Measurements from ENCODE around the gene ZNF691.

ZNF691 gene

GRCh38 chr1:42845866-42846256, 552 bp upstream of the ZNF691 start:
- Histone ChIP-seq H3K27ac (no peak overlapping the region), H2AFZ (ENCODE audit: low read depth) (peak overlapping the region; percentile 74), H3K79me2 (ENCODE audit: insufficient read depth, low read depth) (peaks cover 8% of the 10 kb centered on the region; the same call in 1 of the 2 replicates), H3K4me3 (IDR thresholded peaks at IDR 0.05; ENCODE audit: insufficient read depth, low read depth, low read length) (no peak overlapping the region), H3K4me1 (ENCODE audit: low read depth, poor library complexity, severe bottlenecking) (peaks cover 13% of the 10 kb centered on the region), H3K27me3 (ENCODE audit: insufficient read depth, low read depth) (no peaks in the 10 kb centered on the region), H3K4me2 (peak overlapping the region; percentile 52), H3K36me3 (ENCODE audit: insufficient read depth) (no peaks in the 10 kb centered on the region), H3K9ac (no peak overlapping the region), H4K20me1 (ENCODE audit: insufficient read depth) (no peaks in the 10 kb centered on the region)
- no peak for TF ChIP-seq CTCF (conservative IDR thresholded peaks at IDR 0.05; ENCODE audit: low read depth, low read length)

- Histone ChIP-seq H2AFZ (ENCODE audit: low read depth) (peak overlapping the region; percentile 74), H3K27ac (no peak overlapping the region), H3K36me3 (ENCODE audit: insufficient read depth) (no peaks in the 10 kb centered on the region)
These were observed 740 bp downstream of the ZNF691 start for GRCh38 chr1:42847111-42847595.

GRCh38 chr1:42847721-42848460, 1.5 kb downstream of the ZNF691 start:
- Histone ChIP-seq H3K36me3 (ENCODE audit: insufficient read depth) (no peaks in the 10 kb centered on the region), H3K4me2 (peak overlapping the region; percentile 71; the same call in 1 of the 2 replicates), H2AFZ (ENCODE audit: low read depth) (no peak overlapping the region), H3K79me2 (ENCODE audit: insufficient read depth, low read depth) (peaks cover 8% of the 10 kb centered on the region; the same call in 1 of the 2 replicates), H3K4me1 (ENCODE audit: low read depth, poor library complexity, severe bottlenecking) (peaks cover 13% of the 10 kb centered on the region), H3K4me3 (IDR thresholded peaks at IDR 0.05; ENCODE audit: insufficient read depth, low read depth, low read length) (no peak overlapping the region), H3K27me3 (ENCODE audit: insufficient read depth, low read depth) (no peaks in the 10 kb centered on the region), H3K27ac (no peak overlapping the region), H4K20me1 (ENCODE audit: insufficient read depth) (no peaks in the 10 kb centered on the region), H3K9ac (no peak overlapping the region)
- no peak for TF ChIP-seq CTCF (conservative IDR thresholded peaks at IDR 0.05; ENCODE audit: low read depth, low read length)

More at GRCh38 chr1:42847111-42847595, 740 bp downstream of the ZNF691 start:
- no peak for TF ChIP-seq CTCF (conservative IDR thresholded peaks at IDR 0.05; ENCODE audit: low read depth, low read length)
- H3K4me3 ChIP-seq (IDR thresholded peaks at IDR 0.05; ENCODE audit: insufficient read depth, low read depth, low read length) = peak overlapping the region; percentile 50
- H4K20me1 ChIP-seq (ENCODE audit: insufficient read depth) = no peaks in the 10 kb centered on the region
- H3K4me1 ChIP-seq (ENCODE audit: low read depth, poor library complexity, severe bottlenecking) = peaks cover 13% of the 10 kb centered on the region
- peaks cover 8% of the 10 kb centered on the region; the same call in 1 of the 2 replicates for H3K79me2 ChIP-seq (ENCODE audit: insufficient read depth, low read depth)
- H3K27me3 ChIP-seq (ENCODE audit: insufficient read depth, low read depth) = no peaks in the 10 kb centered on the region
- peak overlapping the region; percentile 58; the same call in 1 of the 2 replicates for H3K9ac ChIP-seq
- H3K4me2 ChIP-seq = peak overlapping the region; percentile 71

- Histone ChIP-seq H3K4me3 (IDR thresholded peaks at IDR 0.05; ENCODE audit: insufficient read depth, low read depth, low read length) (no peak overlapping the region), H3K36me3 (ENCODE audit: insufficient read depth) (no peaks in the 10 kb centered on the region), H3K4me1 (ENCODE audit: low read depth, poor library complexity, severe bottlenecking) (peaks cover 13% of the 10 kb centered on the region), H3K79me2 (ENCODE audit: insufficient read depth, low read depth) (peaks cover 8% of the 10 kb centered on the region; the same call in 1 of the 2 replicates), H3K9ac (no peak overlapping the region), H3K27me3 (ENCODE audit: insufficient read depth, low read depth) (no peaks in the 10 kb centered on the region), H3K4me2 (no peak overlapping the region), H3K27ac (no peak overlapping the region), H2AFZ (ENCODE audit: low read depth) (no peak overlapping the region), H4K20me1 (ENCODE audit: insufficient read depth) (no peaks in the 10 kb centered on the region)
- TF ChIP-seq CTCF (conservative IDR thresholded peaks at IDR 0.05; ENCODE audit: low read depth, low read length) = no peak
These were observed 2.6 kb downstream of the ZNF691 start for GRCh38 chr1:42848823-42849537.
